ENCODE data around the gene MEP1B. TPM values are rescaled to one million over a fixed set of nuclear protein-coding genes. Genes with fewer than 3 reads are reported as not detected.

MEP1B gene
- total and polyA plus RNA-seq, 10 donors, result 0.26 to 0.27 TPM; not detected in 8

DNA sequence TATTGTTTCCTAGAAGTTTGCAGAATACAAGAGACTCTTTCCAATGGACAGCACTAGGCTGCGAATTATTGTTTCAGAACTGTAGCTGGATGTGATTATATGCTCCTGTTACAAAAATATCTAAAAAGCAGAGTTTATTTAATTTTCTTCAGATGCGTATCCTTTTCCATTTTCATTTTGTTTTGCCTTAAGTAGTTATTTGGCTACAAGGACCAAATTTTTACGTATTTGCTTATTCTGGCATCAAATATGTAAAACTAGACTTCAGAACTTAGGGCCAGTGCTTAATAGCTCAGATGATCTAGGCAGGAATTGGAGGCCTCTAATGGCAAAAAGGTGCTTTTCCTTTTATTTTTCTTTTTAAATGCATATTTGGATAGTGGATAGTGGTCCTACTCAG is 18.7 kb downstream of the MEP1B start:
- TF ChIP-seq POLR2A (IDR thresholded peaks at IDR 0.05) (no peak), POLR2AphosphoS5 (IDR thresholded peaks at IDR 0.05) (no peak), CTCF (IDR thresholded peaks at IDR 0.05 in 8 of 11, conservative IDR thresholded peaks at IDR 0.05 in 3 of 11) (no peak)
- 84 to 91% (median 87%) methylated on average over 3 of the region's 3 CpGs for WGBS, 5 donors
- Histone ChIP-seq H3K4me1 (no peaks in the 10 kb centered on the region), H3K27me3 (replicated peaks in 1 of 7) (no peaks in the 10 kb centered on the region), H3K36me3 (no peaks in the 10 kb centered on the region), H3K9me3 (no peaks in the 10 kb centered on the region), H3K4me3 (no peak overlapping the region), H3K27ac (no peak overlapping the region)
- intact Hi-C loops (cut with DNase I; ENCODE audit: low total_unique reads), result no loop called here
- no peak for DNase-seq

- WGBS, 5 donors, result 78 to 92% (median 85%) methylated on average over 10 of the region's 10 CpGs
- H3K4me1 ChIP-seq, result no peaks in the 10 kb centered on the region
- H3K27me3 ChIP-seq (replicated peaks in 1 of 7), result no peaks in the 10 kb centered on the region
- H3K27ac ChIP-seq, result no peak overlapping the region
- H3K9me3 ChIP-seq, result no peaks in the 10 kb centered on the region
- TF ChIP-seq CTCF (IDR thresholded peaks at IDR 0.05 in 8 of 11, conservative IDR thresholded peaks at IDR 0.05 in 3 of 11), result no peak
- no peak for TF ChIP-seq POLR2A (IDR thresholded peaks at IDR 0.05)
- TF ChIP-seq POLR2AphosphoS5 (IDR thresholded peaks at IDR 0.05), result no peak
- intact Hi-C loops (cut with DNase I; ENCODE audit: low total_unique reads), result no loop called here
- no peak for DNase-seq
- no peak overlapping the region for H3K4me3 ChIP-seq
- no peaks in the 10 kb centered on the region for H3K36me3 ChIP-seq
These were observed 20.0 kb downstream of the MEP1B start for GRCh38 chr18:32209685-32210445.

DNA sequence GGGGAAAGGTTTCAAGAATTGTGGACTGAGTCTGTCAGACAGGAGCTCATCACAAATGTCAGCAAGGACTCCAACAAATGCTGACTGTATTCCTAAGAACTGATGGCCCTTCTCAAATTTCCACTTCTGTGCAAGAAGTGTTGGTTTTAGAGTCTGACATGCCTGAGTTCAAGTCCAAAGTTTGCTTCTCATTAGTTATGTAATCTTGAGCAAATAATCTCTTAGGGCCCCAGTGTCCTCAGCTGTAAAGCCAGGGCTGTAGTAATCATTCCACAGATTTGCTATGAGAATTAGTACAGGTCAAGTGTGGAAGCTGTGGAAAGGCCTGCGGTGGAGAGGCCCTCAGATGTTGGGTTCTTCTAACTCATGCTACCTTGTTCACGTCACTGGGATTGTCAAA is 23.9 kb downstream of the MEP1B start:
- no peaks in the 10 kb centered on the region for H3K27me3 ChIP-seq (replicated peaks in 1 of 7)
- H3K9me3 ChIP-seq, result no peaks in the 10 kb centered on the region
- DNase-seq, result no peak
- no peaks in the 10 kb centered on the region for H3K36me3 ChIP-seq
- no peak overlapping the region for H3K4me3 ChIP-seq
- no peak overlapping the region for H3K27ac ChIP-seq
- WGBS, 5 donors, result 78 to 93% (median 82%) methylated on average over 2 of the region's 2 CpGs
- H3K4me1 ChIP-seq, result no peaks in the 10 kb centered on the region
- intact Hi-C loops (cut with DNase I; ENCODE audit: low total_unique reads), result no loop called here
- no peak for TF ChIP-seq POLR2A (IDR thresholded peaks at IDR 0.05)
- TF ChIP-seq CTCF (IDR thresholded peaks at IDR 0.05 in 8 of 11, conservative IDR thresholded peaks at IDR 0.05 in 3 of 11), result no peak
- no peak for TF ChIP-seq POLR2AphosphoS5 (IDR thresholded peaks at IDR 0.05)

DNA sequence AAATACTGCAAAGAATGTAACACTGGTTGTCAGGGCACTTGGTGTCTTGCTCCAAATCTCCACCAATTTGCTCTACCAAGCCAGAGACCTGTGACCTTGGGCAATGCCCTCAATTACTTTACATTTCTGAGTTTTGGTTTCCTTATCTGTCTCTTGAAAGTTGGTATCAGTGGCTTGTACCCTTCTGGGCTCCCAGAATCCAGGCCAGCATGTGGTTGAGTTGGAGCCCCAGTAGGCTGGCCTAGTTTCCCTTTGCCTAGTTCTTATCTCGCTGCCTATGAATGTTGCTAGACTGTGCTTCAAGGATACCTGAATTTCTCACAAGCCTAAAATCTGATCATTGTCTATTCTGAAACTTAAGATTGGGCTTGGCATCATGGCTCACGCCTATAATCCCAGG is 26.6 kb downstream of the MEP1B start:
- H3K27me3 ChIP-seq (replicated peaks in 1 of 7), result no peaks in the 10 kb centered on the region
- intact Hi-C loops (cut with DNase I; ENCODE audit: low total_unique reads), result no loop called here
- TF ChIP-seq POLR2AphosphoS5 (IDR thresholded peaks at IDR 0.05) (no peak), CTCF (IDR thresholded peaks at IDR 0.05 in 8 of 11, conservative IDR thresholded peaks at IDR 0.05 in 3 of 11) (no peak), POLR2A (IDR thresholded peaks at IDR 0.05) (no peak)
- 91 to 97% (median 94%) methylated on average over 2 of the region's 2 CpGs for WGBS, 5 donors
- H3K4me1 ChIP-seq, result no peaks in the 10 kb centered on the region
- no peaks in the 10 kb centered on the region for H3K36me3 ChIP-seq
- H3K9me3 ChIP-seq, result no peaks in the 10 kb centered on the region
- no peak overlapping the region for H3K27ac ChIP-seq
- no peak for DNase-seq
- no peak overlapping the region for H3K4me3 ChIP-seq

Data from spleen (tissue), 11 donors.